Activated CD8-positive, alpha-beta memory T cell treated with anti-CD3 and anti-CD28 coated beads, Interleukin-2, amount 10 ng/mL, durations not matched to agents 7 days and 5 days (primary cell): Measurements from ENCODE around the gene UQCC2. TPM values are rescaled to one million over a fixed set of nuclear protein-coding genes. Genes with fewer than 3 reads are reported as not detected.

Source experiments
- ATAC-seq: fragments of 150-1000 bp; cut with Tn5 transposase; one replicate; pipeline ENCODE4 v1.10.0; 2021; ENCODE audit warnings: moderate library complexity
- CTCF ChIA-PET: fragments of 350-600 bp; sonication (Branson Sonifier 250); formaldehyde crosslinking; loops from one replicate; lab custom pipeline; 2021; ENCODE audit warnings: antibody characterized with exemption; lab: Charles Lee
- DNase-seq: peaks from one replicate; pipeline ENCODE4 v3.0.0-alpha.2; 2020
- H3K27ac Mint-ChIP-seq: one replicate; pipeline ENCODE4 v1.8.0; 2021; ENCODE audit warnings: mild to moderate bottlenecking, mixed read lengths
- H3K27me3 Mint-ChIP-seq: one replicate; pipeline ENCODE4 v1.8.0; 2021; ENCODE audit warnings: mixed read lengths
- H3K36me3 Mint-ChIP-seq: one replicate; pipeline ENCODE4 v1.8.0; 2021; ENCODE audit warnings: mild to moderate bottlenecking, mixed read lengths
- H3K4me1 Mint-ChIP-seq: one replicate; pipeline ENCODE4 v1.8.0; 2021; ENCODE audit warnings: mixed read lengths
- H3K4me3 Mint-ChIP-seq: one replicate; pipeline ENCODE4 v1.8.0; 2021; ENCODE audit warnings: mild to moderate bottlenecking, moderate library complexity, mixed read lengths
- H3K9me3 Mint-ChIP-seq: one replicate; pipeline ENCODE4 v1.8.0; 2022; ENCODE audit warnings: low read depth, mixed read lengths
- total RNA-seq, 2 experiments: library from RNA; stranded (reverse); gene quantifications; one replicate each; pipeline ENCODE4 v1.2.3, GENCODE V29; 2021

The UQCC2 gene
- total RNA-seq, 2 experiments from 2014 or later = 94.8 to 108 TPM

GRCh38 chr6:33718713-33719112, 7.2 kb upstream of the UQCC2 start:
- Mint-ChIP-seq H3K9me3 (no peaks in the 10 kb centered on the region), H3K36me3 (no peaks in the 10 kb centered on the region), H3K27me3 (peaks cover 40% of the 10 kb centered on the region), H3K4me3 (no peak overlapping the region), H3K4me1 (no peaks in the 10 kb centered on the region), H3K27ac (no peak overlapping the region)
- ATAC-seq = no peak
- no peak for DNase-seq
- CTCF ChIA-PET = no interaction called here

- Mint-ChIP-seq H3K27me3 (peaks cover 35% of the 10 kb centered on the region), H3K36me3 (no peaks in the 10 kb centered on the region), H3K4me1 (no peaks in the 10 kb centered on the region), H3K9me3 (no peaks in the 10 kb centered on the region), H3K27ac (no peak overlapping the region), H3K4me3 (no peak overlapping the region)
- CTCF ChIA-PET = no interaction called here
- DNase-seq (no peak), ATAC-seq (no peak)
These were observed 6.5 kb upstream of the UQCC2 start for GRCh38 chr6:33717934-33718455.

DNA sequence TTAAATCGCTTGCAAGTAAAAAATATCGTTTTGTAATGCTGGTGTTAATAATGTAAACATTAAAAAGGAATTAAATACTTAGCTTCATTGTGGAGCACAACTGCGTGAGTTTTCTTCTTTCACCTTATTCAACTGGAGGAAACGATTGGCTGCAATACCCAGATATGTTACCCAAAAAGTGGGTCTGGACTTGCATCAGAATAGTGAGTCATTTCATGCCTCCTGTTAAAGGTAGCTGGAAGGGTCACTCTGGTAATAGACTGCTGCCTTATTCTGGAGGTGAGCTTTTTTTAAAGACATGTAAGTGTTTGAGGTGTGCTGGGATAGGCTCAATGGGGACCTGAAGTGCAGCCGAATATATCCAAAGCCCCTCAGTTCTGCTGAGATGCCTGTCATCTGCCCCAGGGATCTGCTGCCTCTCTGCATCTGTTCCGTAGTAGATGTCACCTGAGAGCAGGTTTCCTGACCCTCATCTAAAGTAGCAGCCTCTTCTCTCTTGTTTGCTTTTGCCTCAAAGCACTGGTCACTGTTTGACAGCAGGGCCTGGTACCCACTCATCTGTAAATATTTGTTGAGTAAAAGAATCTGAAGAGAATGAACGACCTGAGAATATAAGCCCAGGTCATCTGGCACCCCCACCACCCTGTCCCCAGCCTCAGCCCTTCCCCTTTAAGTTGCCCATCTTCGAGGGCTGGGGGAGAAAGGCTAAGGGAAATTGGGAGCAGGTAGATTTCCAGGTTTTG, 5.6 kb upstream of the UQCC2 start:
- no peaks in the 10 kb centered on the region for H3K9me3 Mint-ChIP-seq
- no peak for ATAC-seq
- no peak overlapping the region for H3K27ac Mint-ChIP-seq
- peaks cover 25% of the 10 kb centered on the region for H3K27me3 Mint-ChIP-seq
- no peak for DNase-seq
- H3K36me3 Mint-ChIP-seq = no peaks in the 10 kb centered on the region
- CTCF ChIA-PET = interaction anchor here (1.1 kb wide), 1 partner anchor 17 kb away, joined by 5 read pairs; no protein-coding TSS in a partner anchor
- H3K4me3 Mint-ChIP-seq = no peak overlapping the region
- H3K4me1 Mint-ChIP-seq = peaks cover under 1% of the 10 kb centered on the region

DNA sequence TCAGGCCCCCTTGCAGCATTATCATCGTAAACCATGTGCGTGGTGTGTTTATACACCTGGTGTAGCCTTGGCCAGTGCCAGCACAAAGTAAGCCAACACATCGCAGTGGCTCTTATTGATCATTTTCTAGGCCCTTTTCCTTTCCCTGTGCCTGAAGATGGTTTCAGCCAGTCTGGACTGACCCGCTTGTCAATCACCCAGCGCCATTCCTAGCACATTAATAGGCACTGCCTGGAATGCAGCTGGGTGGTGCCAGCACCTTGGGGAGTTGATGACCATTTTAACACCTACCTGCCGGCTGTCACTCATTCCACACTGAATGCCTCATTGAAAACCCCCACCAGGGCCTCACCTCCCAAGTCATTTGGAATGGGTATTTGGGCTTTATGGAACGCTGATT, 4.9 kb upstream of the UQCC2 start:
- Mint-ChIP-seq H3K36me3 (no peaks in the 10 kb centered on the region), H3K4me3 (no peak overlapping the region), H3K27ac (no peak overlapping the region), H3K4me1 (peaks cover 5% of the 10 kb centered on the region), H3K9me3 (no peaks in the 10 kb centered on the region), H3K27me3 (peaks cover 19% of the 10 kb centered on the region)
- DNase-seq = no peak
- no peak for ATAC-seq
- CTCF ChIA-PET = interaction anchor here (1.1 kb wide), 1 partner anchor 16 kb away, joined by 5 read pairs; no protein-coding TSS in a partner anchor

- ATAC-seq = no peak
- CTCF ChIA-PET = no interaction called here
- H3K4me3 Mint-ChIP-seq = no peak overlapping the region
- H3K4me1 Mint-ChIP-seq = peaks cover 20% of the 10 kb centered on the region
- H3K27ac Mint-ChIP-seq = no peak overlapping the region
- H3K27me3 Mint-ChIP-seq = peaks cover 6% of the 10 kb centered on the region
- H3K9me3 Mint-ChIP-seq = no peaks in the 10 kb centered on the region
- no peak for DNase-seq
- peaks cover 9% of the 10 kb centered on the region for H3K36me3 Mint-ChIP-seq
These were observed 3.0 kb upstream of the UQCC2 start for GRCh38 chr6:33714385-33715040.

GRCh38 chr6:33713786-33714185, 2.3 kb upstream of the UQCC2 start:
- no peak overlapping the region for H3K27ac Mint-ChIP-seq
- H3K36me3 Mint-ChIP-seq = peaks cover 13% of the 10 kb centered on the region
- DNase-seq = no peak
- peaks cover 28% of the 10 kb centered on the region for H3K4me1 Mint-ChIP-seq
- H3K9me3 Mint-ChIP-seq = no peaks in the 10 kb centered on the region
- no peak overlapping the region for H3K4me3 Mint-ChIP-seq
- H3K27me3 Mint-ChIP-seq = peaks cover 6% of the 10 kb centered on the region
- ATAC-seq = no peak
- CTCF ChIA-PET = interaction anchor here (0.9 to 3.4 kb wide), 4 partner anchors 11 to 129 kb away, joined by 3 to 30 read pairs (median 4); no protein-coding TSS in a partner anchor

DNA sequence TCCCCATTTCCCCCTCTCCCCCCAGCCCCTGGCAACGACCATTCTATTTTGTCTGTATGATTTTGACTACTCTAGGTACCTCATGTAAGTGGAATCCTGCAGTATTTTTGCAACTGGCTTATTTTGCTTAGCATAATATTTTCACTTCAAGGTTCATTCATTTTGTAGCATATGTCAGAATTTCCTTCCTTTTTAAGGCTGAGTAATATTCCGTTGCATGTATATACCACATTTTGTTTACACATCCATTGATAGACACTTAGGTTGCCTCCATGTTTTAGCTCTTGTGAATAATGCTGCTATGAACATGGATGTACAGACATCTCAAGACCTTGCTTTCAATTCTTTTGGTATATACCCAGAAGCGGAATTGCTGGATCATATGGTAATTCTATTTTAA, 1.4 kb upstream of the UQCC2 start:
- peaks cover 6% of the 10 kb centered on the region for H3K27me3 Mint-ChIP-seq
- no peak for DNase-seq
- peaks cover 36% of the 10 kb centered on the region for H3K4me1 Mint-ChIP-seq
- CTCF ChIA-PET = interaction anchor here (0.8 to 3.4 kb wide), 7 partner anchors 12 to 312 kb away, joined by 3 to 30 read pairs (median 4); no protein-coding TSS in a partner anchor
- no peak overlapping the region for H3K27ac Mint-ChIP-seq
- H3K36me3 Mint-ChIP-seq = peaks cover 17% of the 10 kb centered on the region
- no peak for ATAC-seq
- H3K4me3 Mint-ChIP-seq = no peak overlapping the region
- no peaks in the 10 kb centered on the region for H3K9me3 Mint-ChIP-seq

DNA sequence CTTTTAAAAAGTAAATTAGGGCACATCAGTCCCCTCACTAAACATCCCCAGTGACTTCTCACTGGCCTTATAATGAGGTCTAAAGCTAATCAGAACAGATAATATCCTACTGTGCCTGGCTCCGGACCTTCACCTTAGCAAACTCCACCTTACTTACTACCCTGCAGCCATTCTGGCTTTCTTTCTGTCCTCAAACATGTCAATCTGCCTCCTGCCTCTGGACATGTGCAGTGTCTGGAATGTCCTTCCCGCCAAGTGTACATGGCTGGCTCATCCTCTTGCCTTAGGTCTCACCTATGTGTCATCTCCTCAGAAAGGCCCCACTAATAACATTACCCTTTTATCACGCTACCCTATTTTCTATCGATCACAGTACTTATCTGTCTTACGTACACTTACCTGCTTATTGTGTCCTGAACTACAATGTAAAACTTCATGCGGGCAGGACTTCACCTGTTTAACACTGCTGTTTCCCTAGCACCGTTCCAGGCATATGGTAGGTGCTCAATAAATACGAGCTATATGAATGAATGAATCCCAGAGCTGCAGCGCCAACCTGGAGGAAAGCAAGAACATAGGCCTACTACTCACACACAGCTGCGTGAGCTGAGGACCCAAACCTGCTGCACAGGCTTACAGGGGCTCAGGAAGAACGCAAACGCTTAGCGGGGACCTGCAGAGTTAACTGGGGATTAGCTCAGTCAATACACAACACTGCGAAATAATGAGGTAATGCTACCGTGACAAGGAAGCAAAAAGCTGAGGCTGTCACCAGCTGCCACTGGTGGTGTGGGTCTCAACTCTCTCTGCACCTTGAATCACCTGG, 991 bp downstream of the UQCC2 start:
- H3K36me3 Mint-ChIP-seq = peaks cover 23% of the 10 kb centered on the region
- ATAC-seq = no peak
- H3K4me3 Mint-ChIP-seq = peak overlapping the region; percentile 90

DNA sequence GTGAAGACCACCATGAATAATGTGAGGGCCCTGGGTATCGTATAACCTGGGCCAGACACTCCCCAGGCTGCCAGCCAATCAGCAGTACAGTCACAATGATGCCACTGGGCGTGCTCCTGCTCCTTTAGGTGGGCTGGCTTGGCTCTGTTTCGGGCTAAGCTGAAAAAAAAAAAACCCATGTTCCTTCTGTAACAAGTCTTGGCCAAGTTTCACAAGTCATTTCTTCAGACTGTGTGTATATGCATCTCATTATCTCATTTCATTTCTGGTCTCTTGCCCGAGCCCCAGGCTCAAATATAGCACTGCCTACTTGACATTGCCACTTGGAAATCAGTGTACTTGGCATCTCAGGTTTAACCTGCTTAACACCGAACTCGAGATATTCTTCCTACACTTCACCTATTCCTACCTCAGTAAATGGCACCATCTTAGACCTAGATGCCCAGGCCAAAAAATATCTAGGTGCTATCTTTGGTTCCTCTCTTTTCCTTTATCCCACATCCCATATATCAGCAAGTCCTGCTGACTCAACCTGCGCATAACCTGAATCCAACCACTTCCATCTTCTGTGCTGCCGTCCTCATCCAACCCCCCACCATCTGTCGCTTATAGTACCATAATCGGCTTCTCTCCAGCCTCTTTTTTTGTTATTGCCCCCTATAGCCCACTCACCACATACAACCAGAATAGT, 1.8 kb downstream of the UQCC2 start:
- Mint-ChIP-seq H3K9me3 (no peaks in the 10 kb centered on the region), H3K4me3 (no peak overlapping the region), H3K36me3 (peaks cover 23% of the 10 kb centered on the region), H3K4me1 (peaks cover 44% of the 10 kb centered on the region), H3K27ac (peak overlapping the region; percentile 11), H3K27me3 (peaks cover 6% of the 10 kb centered on the region)
- ATAC-seq = no peak
- CTCF ChIA-PET = interaction anchor here (0.9 to 2.7 kb wide), 4 partner anchors 8 to 120 kb away, joined by 4 to 40 read pairs (median 4); partner anchors contain the start of gene LEMD2
- DNase-seq = no peak

More for the DNA sequence above, 991 bp downstream of the UQCC2 start:
- no peak for DNase-seq
- CTCF ChIA-PET = interaction anchor here (0.7 to 3.4 kb wide), 30 partner anchors 9 to 514 kb away, joined by 3 to 40 read pairs (median 5); partner anchors contain the start of genes BAK1, ITPR3 and ZBTB9
- Mint-ChIP-seq H3K27me3 (peaks cover 6% of the 10 kb centered on the region), H3K9me3 (no peaks in the 10 kb centered on the region), H3K4me1 (peaks cover 44% of the 10 kb centered on the region), H3K27ac (peak overlapping the region; percentile 96)

GRCh38 chr6:33708516-33709204, 2.8 kb downstream of the UQCC2 start:
- no peak overlapping the region for H3K4me3 Mint-ChIP-seq
- H3K27me3 Mint-ChIP-seq = peaks cover 1% of the 10 kb centered on the region
- H3K27ac Mint-ChIP-seq = peak overlapping the region; percentile 0
- DNase-seq (no peak), ATAC-seq (no peak)
- CTCF ChIA-PET = interaction anchor here (0.9 to 1.2 kb wide), 4 partner anchors 8 to 119 kb away, joined by 3 to 4 read pairs (median 4); partner anchors contain the start of gene LEMD2
- no peaks in the 10 kb centered on the region for H3K9me3 Mint-ChIP-seq
- peaks cover 23% of the 10 kb centered on the region for H3K36me3 Mint-ChIP-seq
- peaks cover 44% of the 10 kb centered on the region for H3K4me1 Mint-ChIP-seq

DNA sequence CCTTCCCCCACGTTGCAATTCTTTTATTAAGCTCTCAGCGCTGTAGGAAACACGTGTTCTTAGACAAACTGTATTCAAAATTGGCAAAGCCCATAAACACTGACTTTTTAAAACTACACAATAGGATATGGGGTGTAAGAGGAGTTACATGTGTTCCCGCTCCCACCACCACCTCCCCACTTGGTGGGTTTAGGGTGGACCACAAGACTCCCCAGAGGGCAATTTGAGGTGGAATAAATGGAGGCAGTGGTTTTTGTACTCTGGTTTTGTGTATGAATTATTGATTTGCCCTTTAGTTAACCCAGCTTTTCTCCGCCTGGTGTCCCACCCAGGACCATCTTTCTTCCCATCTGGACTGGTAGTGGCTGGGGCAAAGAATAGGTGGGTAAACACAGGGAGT, 3.7 kb downstream of the UQCC2 start:
- no peak for ATAC-seq
- Mint-ChIP-seq H3K9me3 (no peaks in the 10 kb centered on the region), H3K27ac (no peak overlapping the region), H3K4me3 (no peak overlapping the region), H3K36me3 (peaks cover 23% of the 10 kb centered on the region), H3K4me1 (peaks cover 44% of the 10 kb centered on the region), H3K27me3 (no peaks in the 10 kb centered on the region)
- no peak for DNase-seq
- CTCF ChIA-PET = interaction anchor here (0.9 to 1.6 kb wide), 2 partner anchors 121 to 348 kb away, joined by 3 read pairs; no protein-coding TSS in a partner anchor
